Retina (tissue), 1 donor: Measurements from ENCODE around the gene TMEM175.

Source experiments
- DNase-seq: peaks from one replicate; pipeline ENCODE4 v3.0.0-alpha.2; 2016

TMEM175 gene, protein sequence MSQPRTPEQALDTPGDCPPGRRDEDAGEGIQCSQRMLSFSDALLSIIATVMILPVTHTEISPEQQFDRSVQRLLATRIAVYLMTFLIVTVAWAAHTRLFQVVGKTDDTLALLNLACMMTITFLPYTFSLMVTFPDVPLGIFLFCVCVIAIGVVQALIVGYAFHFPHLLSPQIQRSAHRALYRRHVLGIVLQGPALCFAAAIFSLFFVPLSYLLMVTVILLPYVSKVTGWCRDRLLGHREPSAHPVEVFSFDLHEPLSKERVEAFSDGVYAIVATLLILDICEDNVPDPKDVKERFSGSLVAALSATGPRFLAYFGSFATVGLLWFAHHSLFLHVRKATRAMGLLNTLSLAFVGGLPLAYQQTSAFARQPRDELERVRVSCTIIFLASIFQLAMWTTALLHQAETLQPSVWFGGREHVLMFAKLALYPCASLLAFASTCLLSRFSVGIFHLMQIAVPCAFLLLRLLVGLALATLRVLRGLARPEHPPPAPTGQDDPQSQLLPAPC

DNA sequence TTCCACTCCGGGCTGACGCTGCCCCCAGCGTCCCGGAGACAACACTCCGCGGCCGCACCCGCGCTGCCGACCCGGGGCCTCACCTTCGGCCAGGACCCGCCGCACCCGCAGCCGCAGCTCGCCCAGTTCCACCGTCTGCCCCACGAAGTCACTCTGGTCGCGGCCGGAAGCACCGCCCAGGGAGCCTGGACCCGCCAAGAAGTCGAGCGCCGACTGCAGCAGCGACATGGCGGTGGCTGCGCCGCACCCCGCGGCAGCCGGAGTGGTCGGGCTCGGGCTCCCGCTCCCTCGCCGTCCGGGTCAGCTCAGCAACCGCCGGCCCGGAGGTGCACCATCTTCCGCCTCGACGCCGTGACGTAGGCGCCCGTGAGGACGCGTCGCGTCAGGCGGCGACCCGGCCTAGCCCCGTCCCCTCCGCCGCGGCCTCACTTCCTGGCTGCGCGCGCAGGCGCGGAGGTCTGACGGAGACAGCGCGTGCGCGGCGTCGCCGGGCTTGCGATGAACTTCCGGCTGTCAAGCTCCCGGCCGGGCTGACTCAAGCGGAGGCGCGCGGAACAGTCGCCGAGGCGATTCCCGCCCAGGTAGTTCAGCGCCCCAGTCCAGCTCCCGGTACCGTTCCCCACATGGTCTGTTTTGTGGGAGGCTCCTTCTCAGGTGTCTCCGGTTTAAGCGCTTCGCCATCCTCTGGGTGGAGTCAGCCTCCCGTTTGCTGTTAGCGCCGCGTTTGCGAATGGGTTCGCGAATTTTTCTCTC is at the start of gene TMEM175, which contains the start of gene GAK:
TMEM175 (plus strand) TSS at position 501 of the 753 bp plus-strand sequence. CDS start 15,280 bp downstream, outside the sequence.
GAK (minus strand) TSS at position 357 of the 753 bp plus-strand sequence; CDS start at position 228, 129 bp downstream.
- DNase-seq: peak; percentile 98

- DNase-seq: peak; percentile 13
These were observed 49.6 kb upstream of the TMEM175 start for GRCh38 chr4:882646-883045.

- no peak for DNase-seq
These were observed 48.7 kb upstream of the TMEM175 start for GRCh38 chr4:883377-884095.

DNA sequence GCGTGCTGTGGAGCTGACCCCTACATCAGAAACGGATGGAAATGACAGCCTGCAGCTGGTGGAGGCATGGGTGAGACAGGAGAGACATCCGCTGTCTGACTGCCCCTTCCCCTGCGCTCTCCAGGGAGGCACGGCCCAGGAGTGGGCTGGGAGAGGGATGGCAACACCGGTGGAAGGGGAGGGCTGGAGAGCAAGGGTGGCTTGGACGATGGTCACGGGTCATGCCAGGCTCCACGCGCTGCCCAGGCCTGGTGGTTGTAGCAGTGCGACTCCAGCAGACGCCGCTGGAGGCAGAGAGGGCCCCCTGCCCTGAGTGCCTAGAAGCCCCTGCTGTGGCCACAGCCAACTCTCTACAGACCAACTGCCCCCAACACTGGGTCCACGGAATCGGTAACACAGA is 48.0 kb upstream of the TMEM175 start:
- no peak for DNase-seq

DNA sequence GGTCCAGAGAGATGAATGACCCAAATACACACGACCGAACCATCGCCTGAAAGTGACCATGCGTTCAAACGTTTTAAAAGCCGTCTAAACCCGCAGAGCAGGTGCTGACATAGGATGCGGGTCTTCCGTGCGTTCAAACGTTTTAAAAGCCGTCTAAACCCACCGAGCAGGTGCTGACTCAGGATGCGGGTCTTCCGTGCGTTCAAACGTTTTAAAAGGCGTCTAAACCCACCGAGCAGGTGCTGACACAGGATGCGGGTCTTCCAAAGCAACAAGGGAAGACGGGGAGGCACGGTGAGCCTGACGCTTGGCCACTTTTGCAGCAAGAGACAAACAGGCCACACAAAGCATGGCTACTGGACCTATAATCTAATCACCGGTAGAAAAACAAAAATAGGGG is 47.4 kb upstream of the TMEM175 start:
- no peak for DNase-seq

GRCh38 chr4:885353-885752 is 46.9 kb upstream of the TMEM175 start:
- DNase-seq: no peak

GRCh38 chr4:886244-886643 is 46.0 kb upstream of the TMEM175 start:
- DNase-seq: no peak

DNA sequence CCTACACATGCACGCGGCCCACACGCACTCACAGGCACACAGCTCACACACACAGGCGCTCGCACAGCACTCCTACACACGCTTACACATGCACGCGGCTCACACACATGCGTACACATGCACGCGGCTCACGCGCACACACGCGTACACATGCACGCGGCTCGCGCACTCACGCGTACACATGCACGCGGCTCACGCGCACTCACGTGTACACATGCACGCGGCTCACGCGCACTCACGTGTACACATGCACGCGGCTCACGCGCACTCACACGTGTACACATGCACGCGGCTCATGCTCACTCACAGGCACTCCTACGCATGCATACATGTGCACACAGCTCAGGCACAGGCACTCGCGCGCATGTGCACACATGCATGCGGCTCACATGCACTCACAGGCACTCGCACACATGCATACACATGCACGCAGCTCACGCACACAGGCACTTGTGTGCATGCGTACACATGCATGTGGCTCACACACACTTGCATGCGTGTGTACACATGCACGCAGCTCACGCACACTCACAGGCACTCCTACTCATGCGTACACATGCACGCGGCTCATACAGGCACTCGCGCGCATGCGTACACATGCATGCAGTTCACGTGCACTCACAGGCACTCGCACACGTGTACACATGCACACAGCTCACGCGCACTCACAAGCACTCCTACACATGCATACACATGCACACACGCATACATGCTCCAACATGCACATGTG is 45.1 kb upstream of the TMEM175 start:
- DNase-seq: no peak

GRCh38 chr4:888029-888428 is 44.2 kb upstream of the TMEM175 start:
- no peak for DNase-seq

- DNase-seq: no peak
These were observed 42.7 kb upstream of the TMEM175 start for GRCh38 chr4:889516-889915.

GRCh38 chr4:890036-890695 is 42.1 kb upstream of the TMEM175 start:
- DNase-seq: no peak

GRCh38 chr4:891747-892146 is 40.5 kb upstream of the TMEM175 start:
- DNase-seq: peak; percentile 12

DNA sequence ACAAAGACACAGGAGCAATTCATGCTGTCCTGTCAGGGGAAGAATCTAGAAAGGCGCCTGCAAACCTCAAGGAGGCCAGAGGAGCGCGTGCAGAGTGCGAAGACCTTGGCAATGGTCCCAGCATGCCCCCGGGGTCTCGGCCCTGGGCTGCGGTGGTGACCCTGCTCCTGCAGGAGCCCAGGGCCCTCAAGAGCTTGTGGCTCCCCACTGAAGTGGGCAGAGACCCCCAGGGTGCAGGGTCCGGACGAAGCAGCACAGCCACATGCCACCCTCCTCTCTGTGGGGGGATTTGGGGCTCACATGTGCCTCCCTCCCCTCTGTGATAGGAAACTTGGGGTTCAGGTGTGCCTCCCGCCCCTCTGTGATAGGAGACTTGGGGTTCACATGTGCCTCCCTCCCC is 39.5 kb upstream of the TMEM175 start:
- DNase-seq: no peak

DNA sequence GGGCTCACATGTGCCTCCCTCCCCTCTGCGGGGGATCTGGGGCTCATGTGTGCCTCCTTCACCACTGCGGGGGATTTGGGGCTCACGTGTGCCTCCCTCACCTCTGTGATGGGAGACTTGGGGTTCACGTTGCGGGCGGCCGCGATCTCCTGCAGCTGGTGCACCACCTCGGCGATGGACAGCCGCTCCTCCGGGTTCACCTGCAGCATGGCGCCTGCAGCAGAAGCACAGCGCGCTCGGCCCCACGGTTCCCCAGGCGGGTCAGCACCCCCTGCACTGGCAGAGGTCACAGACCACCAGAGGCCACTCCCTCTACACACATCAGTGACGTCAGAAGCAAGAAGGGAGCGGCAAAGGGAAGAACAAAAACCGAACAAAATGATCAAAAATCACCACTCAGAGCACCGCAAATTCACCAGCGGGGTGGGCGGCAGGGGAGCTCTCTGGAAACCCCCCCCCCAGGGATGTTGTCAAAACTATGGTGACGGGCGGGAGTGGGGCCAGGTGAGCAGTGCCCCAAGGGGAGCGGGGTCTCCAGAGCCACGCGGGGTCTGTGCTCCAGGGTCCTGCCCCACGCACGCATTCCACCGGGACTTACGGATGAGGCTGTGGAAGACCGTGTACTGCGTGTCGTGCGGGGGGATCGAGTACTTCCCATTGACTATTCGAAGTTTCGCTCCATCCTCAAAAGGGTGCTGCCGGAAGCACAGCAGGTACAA is 38.8 kb upstream of the TMEM175 start:
- no peak for DNase-seq

DNA sequence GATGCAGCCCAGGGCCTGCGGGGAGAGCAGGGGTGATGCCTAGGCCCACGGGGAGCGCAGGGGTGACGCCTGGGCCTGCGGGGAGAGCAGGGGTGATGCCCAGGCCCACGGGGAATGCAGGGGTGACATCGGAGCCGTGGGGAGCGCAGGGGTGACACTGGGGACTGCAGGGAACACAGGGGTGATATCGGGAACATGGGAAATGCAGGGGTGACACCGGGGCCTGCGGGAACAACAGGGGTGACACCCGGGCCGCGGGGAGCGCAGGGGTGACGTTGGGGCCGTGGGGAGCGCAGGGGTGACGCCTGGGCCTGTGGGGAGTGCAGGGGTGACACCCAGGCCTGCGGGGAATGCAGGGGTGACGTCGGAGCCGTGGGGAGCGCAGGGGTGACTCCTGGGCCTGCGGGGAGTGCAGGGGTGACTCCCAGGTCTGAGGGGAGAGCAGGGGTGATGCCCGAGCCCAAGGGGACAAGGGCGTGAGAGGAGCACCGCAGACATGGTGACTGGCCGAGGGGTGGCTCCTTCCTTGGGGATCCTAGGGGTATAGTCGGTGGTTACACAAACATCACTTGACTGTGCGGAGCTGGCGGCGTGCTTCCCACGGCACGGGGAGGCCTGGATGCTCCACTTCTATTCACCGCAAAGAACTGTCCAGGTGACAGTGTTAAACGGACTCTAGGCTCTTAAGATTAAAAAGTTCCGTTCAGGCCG is 38.1 kb upstream of the TMEM175 start:
- DNase-seq: no peak

GRCh38 chr4:895596-895995 is 36.7 kb upstream of the TMEM175 start:
- DNase-seq: no peak

- DNase-seq: no peak
These were observed 36.0 kb upstream of the TMEM175 start for GRCh38 chr4:896216-896615.

- DNase-seq: no peak
These were observed 35.6 kb upstream of the TMEM175 start for GRCh38 chr4:896630-897029.

DNA sequence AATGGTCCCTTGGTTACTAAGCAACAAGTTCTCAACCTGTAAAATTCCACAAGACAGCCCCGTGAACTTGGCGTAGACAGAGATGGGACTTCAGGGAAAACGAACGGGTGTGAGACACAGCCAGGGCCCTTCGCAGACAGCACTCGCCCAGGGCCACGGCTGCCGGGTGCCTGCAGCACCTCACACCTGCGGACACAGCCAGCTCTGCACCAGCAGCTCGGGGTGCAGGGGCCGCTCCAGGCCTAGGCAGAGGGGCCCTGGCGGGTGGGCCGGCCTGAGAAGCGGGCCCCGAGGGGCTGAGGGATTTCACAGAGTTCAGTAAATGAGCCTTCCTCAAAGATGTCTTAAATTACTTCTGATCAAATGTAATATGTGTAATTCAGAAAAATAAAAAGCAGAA is 34.1 kb upstream of the TMEM175 start:
- DNase-seq: no peak

GRCh38 chr4:898869-899555 is 33.2 kb upstream of the TMEM175 start:
- DNase-seq: no peak
